Mammary epithelial cell (primary cell): ENCODE results near the gene CDC6.

Experiments
- CTCF ChIP-seq, 2 donors: IDR thresholded peaks in 1 of 2; conservative IDR thresholded peaks in 1 of 2; 2 replicates each; pipeline ENCODE4 v1.5.1; 2011 to 2012; ENCODE audit warnings: inconsistent platforms in 2 of 2, low read length in 2 of 2, mild to moderate bottlenecking in 2 of 2, control low read depth in 1 of 2, low read depth in 1 of 2; ENCODE audit not compliant: insufficient read depth in 1 of 2; ENCODE audit errors: extremely low read depth in 1 of 2
- EZH2 ChIP-seq: IDR thresholded peaks from 2 replicates; pipeline ENCODE4 v1.6.1; 2012; ENCODE audit warnings: low read length, inconsistent platforms, borderline replicate concordance

GRCh38 chr17:40341808-40342503 is 54.3 kb downstream of the CDC6 start:
- no peak for TF ChIP-seq CTCF (conservative IDR thresholded peaks at IDR 0.05 in 1 of 2, IDR thresholded peaks at IDR 0.05 in 1 of 2; ENCODE audit: extremely low read depth in 1 of 2, insufficient read depth in 1 of 2, low read depth in 1 of 2, low read length in 2 of 2)
- TF ChIP-seq EZH2: no peak
